NCI-H1105 treated with DMSO at 0.1 percent for 48 hours (cell line): ENCODE results near the gene SNAI1.

Experiments used
- DNase-seq: peaks from one replicate; lab custom pipeline; 2025; lab: John Stamatoyannopoulos, UW

The SNAI1 gene

DNA sequence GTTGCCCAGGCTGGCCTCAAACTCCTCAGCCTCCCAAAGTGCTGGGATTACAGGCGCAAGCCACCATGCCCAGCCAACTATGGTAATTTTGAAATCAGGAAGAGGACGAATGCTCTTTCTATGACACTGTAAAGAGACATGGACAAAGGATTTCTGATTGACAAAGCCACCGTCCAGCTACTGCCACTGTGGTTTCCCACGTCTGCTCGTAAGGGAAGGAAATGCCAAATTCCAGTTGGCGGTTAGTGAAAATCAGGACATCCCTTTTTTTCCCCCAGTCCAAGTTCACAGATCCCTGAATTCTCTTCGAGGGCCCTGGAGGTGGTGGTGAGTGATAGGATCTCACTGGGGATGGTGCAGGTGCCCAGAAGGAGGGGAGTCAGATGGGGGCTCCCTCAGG lies 31.2 kb downstream of the SNAI1 start:
- no peak for DNase-seq

DNA sequence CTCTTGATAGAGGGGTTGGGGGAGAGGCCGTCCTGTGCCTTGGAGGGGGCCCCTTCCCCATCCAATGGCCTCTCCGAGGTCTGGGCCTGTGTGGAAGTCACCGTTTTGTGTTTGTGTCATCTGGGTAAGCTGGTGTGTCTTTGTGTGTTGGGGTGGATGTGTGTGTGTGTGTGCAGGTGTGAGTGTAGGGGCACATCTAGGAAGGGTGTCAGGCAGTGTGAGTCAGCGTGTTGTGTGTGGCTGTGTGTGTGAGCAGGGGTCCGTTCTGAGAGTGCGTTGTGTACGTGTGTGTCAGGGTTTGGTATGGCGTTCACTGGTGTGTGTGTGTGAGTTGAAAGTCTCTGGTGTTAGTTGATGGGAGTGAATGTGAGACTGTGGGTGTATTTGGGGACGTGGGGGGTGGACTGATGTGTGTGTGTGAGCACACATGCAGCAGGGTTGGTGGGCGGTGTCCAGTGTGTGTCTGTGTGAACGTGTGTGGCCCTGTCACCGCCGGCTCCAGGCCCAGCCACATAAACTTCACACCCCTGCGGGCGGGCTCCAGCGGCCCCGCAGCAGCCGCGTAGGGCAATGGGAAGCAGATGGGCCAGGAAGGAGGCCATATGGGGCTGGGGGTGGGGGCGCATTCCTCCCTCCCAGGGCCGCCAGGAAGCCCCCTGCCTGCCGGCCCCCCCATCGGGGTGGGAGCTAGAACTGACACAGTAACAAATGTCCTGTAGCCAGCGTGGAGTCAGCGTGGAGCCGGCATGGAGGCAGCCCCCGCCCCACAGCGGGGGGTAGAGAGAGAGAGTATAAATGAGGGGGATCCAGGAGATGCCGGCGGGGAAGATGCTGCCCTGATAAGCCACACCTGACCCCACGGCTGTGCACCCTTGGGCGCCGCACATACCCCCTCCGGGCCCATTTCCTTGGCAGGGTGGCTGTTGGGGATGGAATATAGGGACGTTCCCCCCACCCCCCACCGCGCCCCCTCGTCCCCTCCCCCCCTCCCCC lies 32.1 kb downstream of the SNAI1 start:
- DNase-seq: no peak

DNA sequence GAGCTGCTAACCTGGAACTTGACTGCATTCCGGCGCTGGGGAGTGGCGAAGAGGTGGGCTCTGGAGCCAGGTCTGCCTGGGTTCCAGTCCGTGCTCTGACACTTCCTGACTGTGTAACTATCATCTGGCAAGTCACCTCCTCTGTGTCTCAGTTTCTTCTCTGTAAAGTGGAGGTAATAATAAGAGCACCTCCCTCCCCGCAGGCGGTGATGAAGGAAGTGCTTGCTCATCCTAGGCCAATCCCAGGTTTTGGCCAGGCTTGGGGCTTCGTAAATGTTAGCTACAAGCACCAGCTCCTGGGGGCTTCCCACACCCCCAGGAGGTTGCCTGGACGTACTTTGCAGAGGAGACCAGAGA lies 32.8 kb downstream of the SNAI1 start:
- DNase-seq: no peak

DNA sequence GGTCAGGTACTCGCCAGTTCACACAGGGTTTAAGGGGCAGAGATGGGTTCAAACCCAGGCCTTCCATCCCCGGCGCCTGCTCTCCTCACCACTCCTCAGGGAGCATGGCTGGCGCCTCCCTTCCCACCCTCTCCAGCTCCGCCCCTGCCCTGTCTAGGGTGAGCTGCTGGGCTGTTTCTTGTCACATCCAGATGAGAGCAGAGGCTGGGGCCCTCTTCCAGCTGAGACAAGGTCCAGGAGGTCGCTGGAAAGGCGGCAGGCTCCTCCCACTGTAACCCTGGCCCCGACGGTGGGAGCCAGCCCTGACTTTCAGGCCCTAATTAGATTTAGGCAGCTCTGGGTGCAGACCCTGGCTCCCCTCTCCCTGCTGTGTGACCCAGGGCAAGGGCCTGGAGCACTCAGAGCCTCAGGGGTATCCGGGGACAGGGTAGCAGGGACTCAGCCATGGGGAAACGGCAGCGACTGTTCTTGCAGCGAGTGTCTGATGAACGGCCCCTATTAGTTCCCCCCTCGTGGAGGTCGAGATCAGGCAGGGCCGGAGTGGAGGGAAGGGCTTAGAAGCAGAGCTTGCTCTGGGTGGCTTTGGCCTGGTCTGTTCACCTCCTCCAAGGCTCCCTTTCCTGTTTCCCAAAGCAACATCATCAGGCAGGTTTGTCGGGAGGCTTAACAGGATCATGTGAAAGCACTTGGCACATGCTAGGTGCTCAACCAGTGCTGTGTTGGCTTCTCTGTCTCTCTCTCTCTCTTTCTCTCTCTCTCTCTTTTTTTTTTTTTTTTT lies 33.4 kb downstream of the SNAI1 start:
- DNase-seq: no peak

DNA sequence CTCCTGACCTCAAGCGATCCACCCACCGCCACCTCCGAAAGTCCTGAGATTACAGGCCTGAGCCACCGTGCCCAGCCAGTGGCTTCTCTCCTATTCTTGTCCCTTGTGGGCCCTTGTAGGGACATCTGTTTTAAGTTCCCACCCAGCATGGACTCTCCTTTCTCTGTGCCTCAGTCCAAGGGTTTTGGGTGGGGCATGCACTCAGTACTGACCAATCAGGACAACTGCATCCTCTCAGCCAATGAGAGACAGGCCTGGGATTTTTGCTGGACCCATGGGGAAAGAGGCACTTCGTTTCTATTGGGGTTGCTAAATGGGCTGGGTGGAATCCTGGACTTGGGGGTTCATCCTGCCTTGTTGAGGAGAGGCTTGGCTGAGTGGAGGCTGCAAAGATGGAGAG lies 34.4 kb downstream of the SNAI1 start:
- DNase-seq: no peak

DNA sequence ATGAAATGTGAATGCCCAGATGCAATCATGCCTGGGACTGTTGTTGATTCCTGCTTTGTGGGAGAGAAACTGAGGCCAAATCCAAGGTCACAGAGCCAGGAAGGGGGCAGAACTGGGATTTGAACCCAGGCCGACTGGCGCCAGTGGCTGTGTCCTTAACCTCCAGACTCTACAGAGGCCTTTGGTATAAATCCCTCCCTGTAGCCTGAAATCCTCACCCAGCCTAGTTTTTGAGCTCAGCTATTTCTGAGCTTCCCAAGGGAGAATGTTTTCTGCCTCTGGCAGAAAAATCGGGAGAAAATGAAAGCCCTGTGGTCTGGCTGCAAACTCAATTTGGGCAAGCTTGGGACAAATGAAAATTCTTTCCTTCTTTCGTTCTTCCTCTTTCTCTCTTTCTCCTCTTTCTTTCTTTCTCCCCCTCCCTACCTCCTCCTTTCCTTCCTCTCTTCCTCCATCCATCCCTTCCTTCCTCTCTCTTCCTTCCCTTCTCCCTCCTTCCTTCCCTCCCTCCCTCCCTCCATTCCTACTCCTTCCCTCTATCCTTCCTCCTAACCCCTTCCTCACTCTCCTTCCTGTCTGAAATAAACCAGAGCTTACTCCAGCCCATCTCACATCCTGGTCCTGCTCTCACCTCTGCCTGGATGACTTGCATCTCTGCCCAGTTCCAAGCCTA lies 34.9 kb downstream of the SNAI1 start:
- no peak for DNase-seq

DNA sequence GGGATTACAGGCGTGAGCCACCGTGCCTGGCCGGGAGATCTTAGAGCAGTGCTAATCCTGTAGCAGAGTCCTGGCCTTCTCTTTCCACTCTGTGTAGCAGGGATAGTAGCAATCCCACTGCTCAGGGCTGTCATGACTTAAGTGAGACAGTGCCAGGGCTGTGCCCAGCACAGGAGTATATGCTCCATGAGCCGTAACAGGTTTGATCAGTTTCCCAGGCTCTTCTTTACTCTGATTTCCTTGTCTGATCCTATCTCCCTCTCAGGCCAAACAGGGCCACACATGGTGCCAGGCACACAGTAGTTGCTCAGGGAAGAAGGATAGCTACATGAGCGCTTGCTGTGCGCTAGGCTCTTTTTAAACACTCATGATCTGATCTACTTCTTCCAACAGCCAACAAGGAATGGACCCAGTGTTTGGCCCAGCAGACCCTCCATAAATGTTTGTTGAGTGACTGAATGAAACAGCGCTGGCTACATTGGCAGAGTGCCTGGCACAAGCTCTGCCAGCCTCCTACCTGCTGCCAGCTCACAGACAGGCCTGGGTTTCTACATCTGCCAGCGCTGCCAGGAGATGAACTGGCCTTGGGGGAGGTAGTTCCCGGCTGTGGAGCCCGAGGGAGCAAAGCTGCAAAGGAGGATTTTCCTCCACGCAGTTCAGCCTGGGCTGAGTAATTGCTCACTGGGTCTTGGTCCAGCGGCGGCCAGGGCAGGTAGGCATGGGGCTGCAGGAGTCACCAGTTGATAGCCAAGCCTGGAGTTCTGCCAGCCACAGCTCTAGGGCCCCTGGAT lies 36.9 kb downstream of the SNAI1 start:
- no peak for DNase-seq

DNA sequence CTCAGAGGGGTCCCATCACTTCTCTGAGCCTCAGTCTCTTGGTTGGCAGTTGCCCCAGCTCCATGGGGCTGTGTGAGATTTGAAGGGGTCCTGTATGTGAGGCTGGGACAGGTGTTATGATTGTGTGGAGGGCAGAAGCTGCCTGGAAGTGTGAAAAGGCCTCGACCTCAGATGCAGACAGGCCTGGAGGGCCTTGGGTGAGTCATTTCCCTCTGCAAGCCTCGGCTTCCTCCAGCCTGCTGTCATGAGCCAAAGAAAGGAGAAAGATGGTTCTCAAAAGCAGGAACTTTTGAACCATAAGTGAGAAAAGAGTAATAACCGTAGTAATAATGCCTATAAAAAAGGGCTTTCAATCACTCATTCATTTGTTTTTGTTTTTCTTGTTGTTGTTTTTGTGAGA lies 37.5 kb downstream of the SNAI1 start:
- DNase-seq: no peak

DNA sequence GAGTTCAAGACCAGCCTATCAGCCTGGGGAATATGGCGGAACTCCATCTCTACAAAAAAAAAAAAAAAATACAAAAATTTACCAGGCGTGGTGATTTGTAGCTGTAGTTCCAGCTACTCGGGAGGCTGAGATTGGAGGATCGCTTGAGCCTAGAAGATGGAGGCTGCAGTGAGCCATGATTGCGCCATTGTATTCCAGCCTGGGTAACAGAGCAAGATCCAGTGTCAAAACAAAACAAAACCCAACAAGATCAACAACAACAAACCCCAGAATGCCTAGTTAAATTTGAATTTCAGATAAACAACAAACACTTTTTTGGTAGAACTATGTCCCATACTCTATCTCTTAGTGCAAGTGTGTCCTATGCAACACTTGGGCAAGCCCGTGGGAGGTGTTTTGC lies 39.9 kb downstream of the SNAI1 start:
- DNase-seq: no peak

DNA sequence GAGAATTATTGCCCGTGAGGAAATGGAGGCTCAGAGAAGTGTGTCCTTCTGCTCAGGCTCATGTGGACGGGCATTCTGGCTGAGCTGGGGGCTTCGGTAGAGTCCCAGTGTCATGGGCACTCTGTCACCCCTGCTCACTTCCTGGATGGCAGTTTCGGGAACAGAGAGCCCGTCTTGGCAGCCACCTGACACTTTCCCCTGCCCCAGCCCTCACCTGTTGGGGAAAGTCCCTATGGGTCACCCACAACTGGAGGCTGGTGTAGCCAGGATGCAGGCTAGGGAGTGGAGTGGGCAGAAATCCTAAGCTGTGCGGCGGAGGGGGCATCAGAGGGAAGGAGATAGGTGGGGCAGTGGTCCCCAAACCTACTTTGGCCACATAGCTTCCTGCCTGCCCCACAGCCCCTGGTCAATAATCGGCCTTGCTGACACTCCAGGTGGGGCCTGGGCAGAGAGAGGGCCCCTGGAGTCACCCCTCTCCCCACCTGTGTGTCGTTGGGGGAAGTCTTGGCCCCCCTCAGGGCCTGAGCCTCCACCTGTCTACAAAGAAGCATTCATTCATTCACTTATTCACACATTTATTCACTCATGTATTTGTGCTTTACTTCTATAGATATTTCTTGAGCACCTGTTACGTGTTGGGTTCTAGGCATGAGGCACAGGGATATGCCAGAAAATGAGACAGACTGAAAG lies 40.5 kb downstream of the SNAI1 start:
- DNase-seq: no peak

DNA sequence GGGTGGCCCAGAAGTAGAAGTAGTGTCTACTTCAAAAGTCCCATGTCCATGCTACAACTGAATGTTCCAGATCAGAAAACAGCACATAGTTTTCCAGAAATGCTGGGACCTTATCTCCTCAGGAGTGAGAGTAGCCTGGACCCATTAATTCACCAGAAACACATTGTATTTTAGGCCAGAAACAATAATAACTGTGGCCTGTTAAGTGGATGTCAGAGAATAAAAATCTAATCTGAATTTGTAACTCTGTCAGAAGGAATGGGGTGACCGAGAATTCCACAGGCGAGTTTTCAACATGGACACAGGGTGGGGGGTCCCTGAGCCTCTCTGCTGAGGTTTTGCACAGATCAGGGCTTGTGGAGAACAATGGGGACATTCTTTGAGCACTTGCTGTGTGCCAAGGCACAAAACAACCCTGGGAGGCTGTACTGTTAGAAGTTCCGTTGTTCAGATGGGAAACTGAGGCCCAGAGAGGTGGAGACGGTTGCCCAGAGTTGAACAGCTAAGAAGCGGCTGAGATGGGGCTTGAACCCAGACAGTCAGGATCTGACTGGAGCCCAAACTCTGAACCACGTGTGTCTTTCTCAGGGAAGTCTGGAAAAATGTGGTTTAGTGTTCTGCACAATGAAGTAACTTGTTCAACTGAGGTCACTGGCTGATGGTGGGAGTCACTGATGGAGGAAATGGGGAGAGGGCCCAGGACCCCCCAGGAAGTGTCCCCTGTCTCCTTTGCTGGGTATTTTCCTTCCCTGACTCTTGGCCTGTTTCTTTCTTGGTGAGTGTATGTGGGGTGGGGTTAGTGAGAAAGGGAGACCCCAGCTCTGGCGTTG lies 44.2 kb downstream of the SNAI1 start:
- no peak for DNase-seq

DNA sequence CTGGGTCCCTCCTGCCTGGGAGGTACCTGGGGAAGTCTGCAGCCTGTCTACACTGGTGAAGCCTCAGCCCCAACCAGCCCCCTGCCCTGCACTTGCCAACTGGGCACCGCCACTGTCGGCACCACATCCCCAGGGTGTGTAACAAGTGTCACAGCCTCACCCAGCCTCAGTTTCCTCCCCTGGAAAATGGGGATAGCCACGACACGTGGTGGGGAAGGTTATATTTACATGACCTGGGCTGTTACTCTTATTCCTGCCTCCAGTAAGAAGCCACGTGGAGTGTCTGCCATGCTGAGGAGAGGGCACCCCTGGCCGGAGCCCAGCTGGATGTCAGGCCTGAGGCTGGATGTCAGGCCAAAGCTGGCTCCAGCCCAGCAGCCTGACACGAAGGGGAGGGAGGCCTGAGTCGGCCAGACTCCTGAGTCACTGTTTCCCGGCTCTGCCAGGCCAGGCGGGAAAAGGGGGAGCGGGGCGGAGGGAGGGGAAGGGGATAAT lies 44.9 kb downstream of the SNAI1 start:
- DNase-seq: no peak

DNA sequence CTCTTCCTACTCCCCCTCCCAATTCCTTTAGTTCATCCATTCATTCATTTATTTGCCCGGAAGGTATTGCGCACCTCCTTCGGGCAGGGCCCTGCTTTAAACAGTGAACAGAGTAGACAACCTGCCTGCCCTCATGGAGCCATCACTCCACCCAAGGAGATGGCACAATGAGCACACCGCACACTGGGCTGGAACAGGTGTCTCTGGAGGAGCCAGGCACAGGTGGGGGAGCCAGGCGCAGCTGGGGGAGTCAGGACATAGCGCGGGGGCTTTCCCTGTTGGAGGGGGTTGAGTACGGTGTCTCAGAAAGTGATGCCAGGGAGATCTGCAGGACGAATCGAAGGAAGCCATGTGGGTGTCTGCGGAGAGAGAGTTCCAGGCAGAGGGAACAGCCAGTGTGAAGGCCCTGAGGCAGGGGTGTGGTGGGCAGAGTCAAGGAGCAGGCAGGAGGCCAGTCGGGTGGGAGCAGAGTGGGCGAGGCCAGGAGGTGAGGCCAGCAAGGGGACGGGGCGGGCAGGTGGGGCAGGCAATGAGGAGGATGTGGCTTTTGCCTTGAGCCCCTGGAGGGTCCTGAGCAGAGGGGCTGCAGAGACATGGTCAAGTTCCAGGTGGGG lies 46.4 kb downstream of the SNAI1 start:
- DNase-seq: no peak

DNA sequence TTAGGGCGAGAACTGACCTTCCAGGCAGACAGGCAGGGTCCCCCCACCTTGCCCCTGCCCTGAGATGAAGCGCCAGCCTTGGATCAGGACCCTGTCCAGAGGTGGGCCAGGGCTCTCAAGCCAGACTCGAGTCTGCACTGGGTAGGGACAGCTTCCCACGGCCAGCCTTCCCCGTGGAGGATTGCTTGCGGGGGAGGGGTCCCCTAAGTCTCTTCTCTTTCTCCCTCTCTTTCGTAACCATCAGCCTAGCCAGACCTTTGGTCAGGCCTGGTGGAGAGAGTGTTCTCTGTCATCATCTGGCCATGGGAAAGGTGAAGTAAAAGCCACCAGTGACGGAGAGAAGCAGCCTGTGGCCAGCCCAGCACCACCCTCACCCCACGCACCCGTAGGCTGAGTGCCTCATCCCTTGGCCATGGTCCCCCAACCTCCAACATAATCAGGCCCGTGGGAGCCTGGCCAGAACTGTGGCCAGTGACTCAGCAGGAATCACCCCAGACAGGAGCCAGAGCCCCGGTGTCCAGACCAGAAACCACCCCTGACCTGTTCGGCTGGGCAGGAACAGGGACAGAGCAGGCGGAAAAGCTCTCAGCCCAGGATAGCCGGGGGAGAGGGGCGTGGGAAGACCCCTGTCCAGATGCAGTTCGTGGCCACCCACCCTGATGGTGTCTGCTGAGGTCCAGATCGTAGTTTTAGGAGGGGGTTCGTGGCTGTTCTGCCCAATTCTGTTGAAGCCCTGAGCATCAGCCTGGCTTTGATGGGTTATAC lies 47.1 kb downstream of the SNAI1 start:
- no peak for DNase-seq

DNA sequence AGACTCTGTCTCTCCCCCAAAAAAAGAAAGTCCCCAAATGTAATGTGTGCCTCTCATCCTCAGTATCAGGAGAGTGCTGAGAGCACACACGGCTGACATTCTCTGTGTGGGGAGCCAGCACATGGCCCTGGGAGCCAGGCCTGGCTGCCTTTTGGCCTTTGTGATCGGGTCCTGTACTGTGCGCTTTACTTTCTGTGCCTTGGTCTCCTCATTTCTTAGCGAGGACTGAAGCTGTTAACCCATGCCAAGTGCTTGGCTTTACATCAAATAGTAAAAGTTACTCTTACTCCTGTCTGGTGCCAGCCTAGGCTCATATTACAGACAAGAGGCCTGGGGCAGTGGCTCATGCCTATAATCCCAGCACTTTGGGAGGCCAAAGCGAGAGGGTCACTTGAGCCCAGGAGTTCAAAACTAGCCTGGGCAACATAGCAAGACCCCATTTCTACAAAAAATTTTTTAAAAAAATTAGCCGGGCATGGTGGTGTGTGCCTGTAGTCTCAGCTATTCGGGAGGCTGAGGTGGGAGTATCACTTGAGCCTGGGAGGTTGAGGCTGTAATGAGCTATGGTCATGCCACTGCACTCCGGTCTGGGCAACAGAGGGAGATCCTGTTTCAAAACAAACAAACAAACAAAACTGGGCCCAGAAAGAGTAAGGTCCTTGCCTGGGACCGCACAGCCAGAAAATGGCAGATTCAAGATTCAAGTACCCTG lies 50.3 kb downstream of the SNAI1 start:
- DNase-seq: no peak

DNA sequence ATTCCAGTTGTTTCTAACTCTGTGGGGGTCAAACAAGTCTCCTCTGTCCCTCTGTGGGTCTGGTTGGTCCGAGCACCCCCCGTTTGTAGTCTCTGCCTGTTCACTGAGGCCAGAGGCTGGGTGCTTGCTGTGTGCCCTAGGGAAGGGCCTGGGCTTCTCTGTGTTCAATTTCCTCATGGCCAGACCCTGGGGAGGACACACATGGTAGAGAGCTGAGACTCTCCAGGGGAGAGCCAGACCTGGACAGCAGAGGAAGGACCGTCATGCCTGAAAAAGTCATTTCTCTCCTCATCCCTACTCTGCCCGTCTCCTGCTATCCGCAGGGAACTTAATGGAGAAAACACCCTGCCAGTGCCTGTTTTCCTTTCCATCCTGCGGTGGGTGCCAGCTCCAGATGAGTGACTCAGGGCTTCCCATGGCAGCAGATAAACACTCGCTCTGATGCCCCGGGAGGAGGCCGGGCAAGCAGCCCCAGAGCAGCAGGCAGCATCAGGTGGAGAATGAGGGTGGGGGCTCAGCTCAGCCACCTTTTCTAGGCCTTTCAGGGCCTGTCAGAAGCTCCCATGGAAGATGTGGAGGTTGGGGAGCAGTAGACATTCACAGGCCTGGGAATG lies 51.9 kb downstream of the SNAI1 start:
- no peak for DNase-seq

DNA sequence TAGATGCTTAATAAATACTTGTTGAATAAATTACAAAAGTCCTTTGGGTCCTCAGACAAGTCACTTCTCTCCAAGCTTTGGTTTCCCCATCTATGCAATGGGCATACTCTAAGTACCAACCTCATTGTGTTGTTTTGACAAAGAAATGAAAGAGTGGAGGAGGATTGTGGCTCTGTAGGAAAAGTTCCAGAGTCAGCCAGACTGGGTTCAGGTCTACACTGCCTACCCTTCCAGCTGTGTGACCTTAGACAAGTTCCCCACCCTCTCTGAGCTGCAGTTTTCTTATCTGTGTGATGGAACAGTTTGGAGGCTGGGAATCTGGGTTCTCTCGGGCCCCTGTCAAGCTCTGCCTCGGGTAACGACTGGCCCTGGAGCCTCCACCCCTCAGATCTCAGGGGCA lies 53.9 kb downstream of the SNAI1 start:
- no peak for DNase-seq

DNA sequence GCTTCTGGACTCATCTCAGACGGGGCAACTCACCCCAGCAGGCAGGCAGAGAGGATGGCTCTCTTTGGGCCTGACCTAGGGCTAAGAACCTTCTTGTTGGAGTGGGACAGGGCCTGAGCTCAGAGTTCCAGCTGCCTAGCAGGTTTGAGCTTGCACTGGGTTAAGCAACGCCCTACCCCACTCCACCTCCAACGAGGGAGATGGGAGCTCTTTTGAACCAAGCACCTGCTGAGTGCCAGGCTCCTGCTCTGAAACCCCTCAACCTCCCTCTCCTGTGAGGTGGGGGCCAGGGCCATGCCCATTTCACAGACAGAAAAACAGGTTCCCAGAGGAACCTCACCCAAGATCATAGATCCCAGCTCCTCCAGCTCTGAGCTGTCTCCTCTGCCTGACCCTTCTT lies 54.3 kb downstream of the SNAI1 start:
- no peak for DNase-seq
